Type B pancreatic cell (in vitro differentiated cells): ENCODE measurements around the gene LIMCH1. TPM values are rescaled to one million over a fixed set of nuclear protein-coding genes. Genes with fewer than 3 reads are reported as not detected.
A peak's percentile ranks its signal among the peaks of the same experiment; 100 is the strongest.

Experiments
- DNase-seq: peaks from one replicate; pipeline ENCODE4 v3.0.0; 2021; ENCODE audit warnings: mixed read lengths; ENCODE audit not compliant: unreplicated experiment; ENCODE audit errors: extremely low spot score
- H3K27ac Mint-ChIP-seq: 2 replicates; pipeline ENCODE4 v1.8.0; 2021; ENCODE audit warnings: mild to moderate bottlenecking, mixed read lengths
- H3K27me3 Mint-ChIP-seq: 2 replicates; pipeline ENCODE4 v1.8.0; 2021; ENCODE audit warnings: mixed read lengths
- H3K36me3 Mint-ChIP-seq: 2 replicates; pipeline ENCODE4 v1.8.0; 2021; ENCODE audit warnings: mixed read lengths
- H3K4me1 Mint-ChIP-seq: one replicate; pipeline ENCODE4 v1.8.0; 2021; ENCODE audit warnings: mixed read lengths; ENCODE audit not compliant: unreplicated experiment
- H3K4me3 Mint-ChIP-seq: 2 replicates; pipeline ENCODE4 v1.8.0; 2021; ENCODE audit warnings: mild to moderate bottlenecking, mixed read lengths
- H3K9me3 Mint-ChIP-seq: 2 replicates; pipeline ENCODE4 v1.8.0; 2021; ENCODE audit warnings: mixed read lengths
- CTCF ChIP-seq: fragments of 200-600 bp; sonication (generic); conservative IDR thresholded peaks from 2 replicates; pipeline ENCODE4 v1.5.0; 2021; ENCODE audit warnings: antibody characterized with exemption, mild to moderate bottlenecking
- total RNA-seq: library from RNA; stranded (reverse); gene quantifications from 2 replicates; pipeline ENCODE4 v1.2.1, GENCODE V29; 2021; ENCODE audit warnings: low replicate concordance

Gene LIMCH1
- total RNA-seq, 1 donor from 2014 or later = 67.9 TPM

- Mint-ChIP-seq H3K9me3 (no peaks in the 10 kb centered on the region), H3K36me3 (no peaks in the 10 kb centered on the region), H3K4me1 (peaks cover 10% of the 10 kb centered on the region), H3K4me3 (no peak overlapping the region), H3K27ac (no peak overlapping the region), H3K27me3 (no peaks in the 10 kb centered on the region)
- no peak for DNase-seq
- TF ChIP-seq CTCF = no peak
These were observed 29.2 kb downstream of the LIMCH1 start for GRCh38 chr4:41567186-41567585.

- no peaks in the 10 kb centered on the region for H3K27me3 Mint-ChIP-seq
- no peaks in the 10 kb centered on the region for H3K36me3 Mint-ChIP-seq
- no peak for DNase-seq
- no peaks in the 10 kb centered on the region for H3K9me3 Mint-ChIP-seq
- no peak for TF ChIP-seq CTCF
- H3K4me1 Mint-ChIP-seq = peaks cover 11% of the 10 kb centered on the region
- H3K27ac Mint-ChIP-seq = no peak overlapping the region
- no peak overlapping the region for H3K4me3 Mint-ChIP-seq
These were observed 30.4 kb downstream of the LIMCH1 start for GRCh38 chr4:41568363-41568762.

GRCh38 chr4:41569961-41570360, 32.0 kb downstream of the LIMCH1 start:
- Mint-ChIP-seq H3K27me3 (no peaks in the 10 kb centered on the region), H3K4me1 (peaks cover 18% of the 10 kb centered on the region), H3K36me3 (no peaks in the 10 kb centered on the region), H3K9me3 (no peaks in the 10 kb centered on the region), H3K4me3 (no peak overlapping the region), H3K27ac (peak overlapping the region; percentile 10)
- DNase-seq = no peak
- no peak for TF ChIP-seq CTCF

GRCh38 chr4:41571422-41571821, 33.5 kb downstream of the LIMCH1 start:
- Mint-ChIP-seq H3K4me1 (peaks cover 18% of the 10 kb centered on the region), H3K4me3 (no peak overlapping the region), H3K27me3 (no peaks in the 10 kb centered on the region)

GRCh38 chr4:41572516-41572915, 34.6 kb downstream of the LIMCH1 start:
- DNase-seq = no peak
- H3K36me3 Mint-ChIP-seq = no peaks in the 10 kb centered on the region
- no peaks in the 10 kb centered on the region for H3K9me3 Mint-ChIP-seq
- TF ChIP-seq CTCF = no peak
- peak overlapping the region; percentile 34 for H3K4me3 Mint-ChIP-seq
- no peaks in the 10 kb centered on the region for H3K27me3 Mint-ChIP-seq
- H3K4me1 Mint-ChIP-seq = peaks cover 18% of the 10 kb centered on the region
- H3K27ac Mint-ChIP-seq = peak overlapping the region; percentile 25

More at GRCh38 chr4:41571422-41571821, 33.5 kb downstream of the LIMCH1 start:
- Mint-ChIP-seq H3K36me3 (no peaks in the 10 kb centered on the region), H3K27ac (no peak overlapping the region), H3K9me3 (no peaks in the 10 kb centered on the region)
- no peak for DNase-seq
- TF ChIP-seq CTCF = no peak

- TF ChIP-seq CTCF = no peak
- Mint-ChIP-seq H3K4me3 (peak overlapping the region; percentile 34), H3K9me3 (no peaks in the 10 kb centered on the region), H3K27me3 (no peaks in the 10 kb centered on the region), H3K27ac (peak overlapping the region; percentile 25), H3K4me1 (peaks cover 18% of the 10 kb centered on the region), H3K36me3 (no peaks in the 10 kb centered on the region)
- no peak for DNase-seq
These were observed 35.0 kb downstream of the LIMCH1 start for GRCh38 chr4:41572956-41573355.
